ENCODE data around the gene LCP2.
"Not testable (repeated sequence)": the region's sequence is repeated elsewhere in the genome, so short reads cannot be mapped to it uniquely, and the experiment has no call there.

LCP2 gene

DNA sequence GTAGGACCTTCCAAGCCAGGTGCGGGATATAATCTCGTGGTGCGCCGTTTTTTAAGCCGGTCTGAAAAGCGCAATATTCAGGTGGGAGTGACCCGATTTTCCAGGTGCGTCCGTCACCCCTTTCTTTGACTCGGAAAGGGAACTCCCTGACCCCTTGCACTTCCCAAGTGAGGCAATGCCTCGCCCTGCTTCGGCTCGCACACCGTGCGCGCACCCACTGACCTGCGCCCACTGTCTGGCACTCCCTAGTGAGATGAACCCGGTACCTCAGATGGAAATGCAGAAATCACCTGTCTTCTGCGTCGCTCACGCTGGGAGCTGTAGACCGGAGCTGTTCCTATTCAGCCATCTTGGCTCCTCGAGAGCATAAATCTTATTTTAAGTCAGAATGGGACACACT is 52.1 kb downstream of the LCP2 start:
- ATAC-seq = not testable (repeated sequence)

DNA sequence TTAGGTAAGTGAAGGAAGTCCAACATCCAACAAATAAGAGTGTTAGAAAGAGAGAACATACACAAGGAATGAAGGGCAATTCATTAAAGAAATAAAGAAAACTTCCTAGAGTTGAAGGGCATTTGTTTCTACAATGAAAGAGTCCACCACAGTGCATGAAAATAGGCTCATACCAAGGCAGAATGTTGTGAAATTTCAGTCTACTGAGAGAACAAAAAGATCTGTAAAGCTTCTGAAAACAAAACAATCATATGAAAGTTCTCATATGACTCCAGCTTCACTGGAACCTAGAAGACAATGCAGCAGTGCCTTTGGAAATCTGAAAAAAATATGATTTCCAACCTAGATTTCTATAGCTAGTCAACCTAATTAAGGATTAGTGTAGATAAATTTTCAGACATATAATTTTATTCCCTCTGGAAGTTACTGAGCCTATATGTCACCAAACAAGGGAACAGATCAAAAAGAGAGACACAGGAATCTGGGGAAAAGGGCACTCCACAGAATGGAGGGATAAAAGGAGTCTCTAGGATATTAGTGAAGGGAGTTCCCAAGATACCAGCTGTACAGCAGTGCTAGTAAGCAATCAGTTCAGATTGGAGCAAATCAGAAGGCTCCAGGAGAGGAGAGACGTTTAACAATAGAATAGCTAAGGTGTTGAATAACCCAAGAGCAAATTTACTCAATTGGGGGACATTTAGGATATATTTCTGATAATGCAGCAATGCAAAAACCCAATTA is 59.0 kb downstream of the LCP2 start:
- ATAC-seq = no peak

DNA sequence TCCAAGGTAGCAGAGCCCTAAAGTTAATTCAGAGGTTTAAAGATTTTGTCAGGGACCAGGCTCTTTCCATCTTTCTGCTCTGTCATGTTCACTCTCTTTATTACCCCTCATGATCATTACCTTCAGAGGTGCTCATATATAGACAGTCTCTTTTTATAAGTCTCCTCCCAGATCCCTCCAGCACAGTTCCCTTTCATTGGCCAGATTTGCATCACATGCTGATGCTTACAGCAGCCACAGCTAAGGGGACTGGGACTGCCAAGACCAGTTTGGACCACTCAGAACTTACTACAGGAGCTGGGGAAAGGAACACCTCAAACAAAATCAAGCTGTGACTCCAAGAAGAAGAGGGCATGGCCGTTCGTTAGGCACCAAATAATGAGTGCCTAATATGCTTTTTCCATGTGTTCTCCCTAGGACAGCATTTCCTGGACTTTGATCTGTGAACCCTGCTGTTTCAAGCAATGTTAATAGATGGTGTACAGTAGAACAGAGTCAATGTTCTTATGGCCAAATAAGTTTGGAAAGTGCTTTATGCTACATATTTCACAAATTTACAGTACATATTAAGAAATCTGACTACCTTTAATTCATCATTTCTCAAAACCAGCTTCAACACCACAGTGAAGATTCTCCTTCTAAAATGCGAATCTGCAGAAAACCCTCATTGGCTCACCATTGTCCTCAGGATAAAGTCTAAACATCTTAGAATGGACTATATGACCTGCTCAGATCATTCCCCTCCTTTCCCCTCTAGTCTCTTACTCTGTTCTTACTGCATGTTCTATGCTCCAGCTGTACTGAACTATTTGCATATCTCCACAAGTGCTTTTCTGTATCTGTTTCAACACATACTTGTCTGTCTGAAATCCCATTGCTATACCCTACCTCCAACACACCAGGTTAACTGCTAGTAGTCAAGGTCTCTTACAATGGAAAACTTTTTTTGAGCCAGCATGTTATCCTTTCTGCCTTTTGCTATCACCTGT is 61.4 kb downstream of the LCP2 start:
- no peak for ATAC-seq

DNA sequence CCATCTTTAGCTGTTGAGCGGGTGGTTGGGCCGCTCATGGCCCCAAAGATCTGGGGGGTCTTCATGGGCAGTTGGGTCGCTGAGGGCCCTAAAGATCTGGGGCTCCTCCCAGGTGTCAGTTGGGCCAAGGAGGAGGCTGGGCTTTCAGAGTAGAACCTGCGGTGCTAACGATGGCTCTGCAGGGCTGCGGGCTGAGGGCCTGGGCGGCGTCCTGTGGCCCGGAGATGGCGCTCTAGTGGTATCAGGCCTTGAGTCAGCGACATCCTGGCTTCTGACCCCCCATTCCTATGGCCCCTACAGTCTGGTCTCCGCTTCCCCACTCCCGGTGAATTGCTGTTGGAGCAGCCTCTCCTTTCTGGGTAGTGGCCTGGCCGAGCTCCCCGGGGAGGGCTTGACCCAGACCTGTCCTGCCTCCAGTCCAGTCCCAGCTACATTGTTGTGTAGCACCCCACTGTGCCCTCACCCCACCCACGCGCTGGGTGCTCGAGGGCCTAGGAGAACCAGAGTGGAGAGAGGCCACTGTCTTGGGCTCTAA is 64.2 kb downstream of the LCP2 start:
- no peak for ATAC-seq

DNA sequence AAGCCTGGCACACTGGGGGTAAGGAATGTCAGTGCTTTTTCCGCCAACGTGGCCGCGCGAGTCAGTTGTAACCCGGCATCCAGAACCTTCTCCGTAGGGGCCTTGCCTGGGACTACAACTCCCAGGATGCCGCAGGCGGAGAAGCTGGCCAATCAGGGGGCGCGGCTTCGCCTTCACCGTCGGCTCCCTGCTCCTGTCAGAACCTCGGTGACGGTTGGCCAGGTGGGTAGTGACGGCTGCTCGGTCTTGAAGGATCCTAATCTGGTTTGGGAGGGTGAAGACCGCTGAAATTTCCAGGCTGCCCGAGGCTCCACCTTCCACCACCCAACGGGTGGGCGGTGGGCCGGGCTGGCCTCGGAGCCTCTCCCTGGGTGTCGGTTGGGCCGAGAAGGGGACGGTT is 64.8 kb downstream of the LCP2 start, which contains the start of gene C5orf58:
C5orf58 (plus strand) TSS at position 200 of the 400 bp plus-strand sequence. CDS start 1,992 bp downstream, outside the sequence.
- no peak for ATAC-seq

DNA sequence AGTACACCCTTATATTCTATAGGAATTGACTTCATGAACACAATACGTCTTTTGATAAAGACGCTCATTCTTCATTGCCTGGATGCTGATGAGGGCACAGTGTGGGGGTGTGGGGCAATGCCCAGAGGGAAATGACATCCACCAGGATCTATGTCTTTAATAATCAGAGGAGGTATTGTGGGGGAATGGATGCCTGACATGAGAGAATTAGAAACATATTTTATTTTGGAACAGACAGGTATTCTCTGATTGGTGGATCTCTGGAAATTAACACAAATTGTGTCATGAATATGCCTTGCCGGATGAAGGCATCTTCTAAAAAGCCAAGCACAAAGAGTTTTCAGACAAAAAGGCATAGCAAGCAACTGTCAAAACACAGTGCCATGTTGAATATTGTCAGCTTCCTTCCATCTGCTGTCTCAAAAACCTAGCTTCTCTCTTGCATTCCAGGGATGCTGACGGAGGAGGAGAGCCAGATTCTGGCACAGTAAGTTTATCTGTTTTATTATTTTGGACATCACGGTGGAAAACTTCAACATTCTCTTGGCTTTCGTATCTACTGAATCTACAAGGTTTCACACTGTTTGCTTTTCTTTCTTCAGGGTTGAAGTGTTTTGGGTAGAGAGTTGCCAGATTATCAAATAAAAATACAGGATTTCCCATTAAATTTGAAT is 68.7 kb downstream of the LCP2 start:
- no peak for ATAC-seq

DNA sequence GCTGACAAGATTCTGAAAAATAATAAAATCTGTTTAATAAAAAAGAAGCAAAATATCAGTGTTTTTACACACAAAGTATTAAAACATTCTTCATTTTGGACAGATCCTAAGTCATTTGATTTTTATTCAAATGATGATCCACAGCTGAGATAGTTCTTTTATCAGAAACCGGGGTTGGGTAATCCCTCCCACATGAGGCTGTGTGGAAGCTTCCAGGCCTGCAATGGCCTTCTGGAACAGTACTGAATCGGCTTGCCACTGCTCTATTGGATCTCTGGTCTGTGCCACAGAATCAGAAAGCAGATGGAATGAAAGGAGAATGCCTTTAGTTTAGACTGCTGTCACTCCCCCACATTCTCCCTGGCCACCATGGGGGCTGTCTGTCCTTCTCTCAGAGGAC is 70.9 kb downstream of the LCP2 start:
- ATAC-seq = no peak

DNA sequence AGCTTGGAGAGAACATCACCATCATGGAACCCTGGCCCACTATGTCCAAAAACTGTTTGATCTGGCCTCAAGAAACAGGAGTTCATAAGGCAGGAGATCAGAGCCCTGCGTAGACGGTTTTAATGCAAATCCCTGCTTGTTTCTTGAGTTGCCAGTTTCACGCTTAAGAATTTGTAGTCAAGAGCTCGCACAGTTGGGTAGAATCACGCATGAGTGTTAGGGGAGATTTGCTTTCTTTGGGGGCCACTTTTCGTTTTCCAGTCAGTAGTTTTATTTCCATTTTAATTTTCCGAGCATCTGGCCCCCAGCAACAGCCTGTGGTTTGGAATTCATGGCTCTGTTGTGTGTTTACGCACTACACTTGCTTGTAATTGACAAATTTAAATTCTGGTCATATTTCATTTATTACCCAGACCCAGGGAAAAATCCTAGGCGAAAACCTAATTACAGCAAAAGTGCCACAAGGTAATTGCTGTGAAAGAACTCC is 71.4 kb downstream of the LCP2 start:
- ATAC-seq = no peak

DNA sequence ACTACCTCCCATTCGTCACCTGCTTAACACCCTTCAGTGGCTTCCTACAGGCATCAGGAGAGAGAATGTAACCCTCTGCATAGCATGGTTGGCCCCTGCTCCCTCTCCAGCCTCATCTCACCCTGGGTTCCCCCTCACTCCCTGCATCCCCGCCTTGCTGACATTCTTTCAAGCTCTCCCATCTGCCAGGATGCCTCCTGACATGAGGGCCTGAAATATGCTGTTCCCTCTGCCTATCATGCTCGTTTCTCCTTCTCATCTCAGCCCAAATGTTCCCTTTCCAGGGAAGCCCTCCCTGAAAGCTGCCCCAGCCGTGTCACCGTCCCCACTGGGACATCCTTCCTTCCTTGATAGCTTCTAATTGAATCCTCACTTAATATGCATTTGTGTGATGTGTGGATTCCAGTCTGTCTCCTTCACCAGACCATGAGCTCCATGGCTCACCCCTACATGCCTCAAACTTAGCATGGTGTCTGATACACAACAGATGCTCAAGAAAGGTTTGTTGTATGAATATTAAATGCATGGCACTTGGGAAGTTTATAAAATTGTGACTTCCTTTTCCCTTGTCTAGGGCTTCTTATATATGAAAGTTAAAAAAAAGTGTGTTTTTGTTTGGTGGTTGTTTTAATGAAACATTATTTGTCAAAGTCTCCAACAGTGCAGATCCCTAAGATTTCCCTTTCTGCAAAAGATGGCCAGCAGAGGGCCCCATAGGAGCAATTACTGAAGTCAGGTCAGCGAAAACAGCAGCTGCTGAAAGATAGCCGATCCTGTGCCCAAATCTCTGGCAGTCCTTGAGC is 72.0 kb downstream of the LCP2 start:
- ATAC-seq = peak in 1 of 2 donors; percentile 65

DNA sequence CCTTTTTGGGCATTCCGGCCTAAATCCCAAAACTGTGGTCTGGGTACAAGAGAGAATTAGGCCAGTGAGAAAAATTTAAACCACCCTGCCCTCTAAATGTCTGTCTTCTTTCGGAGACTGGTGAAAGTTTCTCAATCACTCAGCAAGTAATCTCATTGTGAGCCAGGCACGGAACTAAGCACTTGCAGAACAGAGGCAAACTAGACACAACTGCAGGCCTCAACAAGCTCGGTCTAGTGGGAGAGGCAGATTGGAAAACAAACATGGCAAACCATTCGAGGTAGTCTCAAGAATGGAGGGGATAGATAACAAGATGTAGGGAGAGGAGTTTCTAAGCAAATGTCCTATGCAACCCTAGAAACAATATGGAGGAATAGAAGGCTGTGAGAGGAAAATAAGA is 73.7 kb downstream of the LCP2 start:
- ATAC-seq = no peak

DNA sequence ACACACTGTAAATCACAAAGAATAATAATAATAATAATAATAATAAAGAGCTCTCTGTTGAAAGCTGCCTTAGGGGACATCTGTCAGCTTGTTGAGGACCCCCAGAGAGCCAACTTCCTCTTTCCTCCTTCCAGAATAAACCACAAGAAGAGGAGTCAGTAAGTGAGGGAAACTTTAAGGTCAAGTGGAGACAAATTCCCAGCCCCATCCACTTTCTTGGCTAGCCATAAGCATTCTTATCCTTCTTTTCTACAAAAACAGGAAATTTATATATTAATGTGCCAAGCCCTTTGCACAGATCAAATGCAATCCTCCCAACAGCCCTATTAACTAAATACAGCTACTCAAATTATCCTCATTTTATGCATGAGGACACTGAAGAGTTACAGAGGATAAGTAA is 74.2 kb downstream of the LCP2 start:
- no peak for ATAC-seq

DNA sequence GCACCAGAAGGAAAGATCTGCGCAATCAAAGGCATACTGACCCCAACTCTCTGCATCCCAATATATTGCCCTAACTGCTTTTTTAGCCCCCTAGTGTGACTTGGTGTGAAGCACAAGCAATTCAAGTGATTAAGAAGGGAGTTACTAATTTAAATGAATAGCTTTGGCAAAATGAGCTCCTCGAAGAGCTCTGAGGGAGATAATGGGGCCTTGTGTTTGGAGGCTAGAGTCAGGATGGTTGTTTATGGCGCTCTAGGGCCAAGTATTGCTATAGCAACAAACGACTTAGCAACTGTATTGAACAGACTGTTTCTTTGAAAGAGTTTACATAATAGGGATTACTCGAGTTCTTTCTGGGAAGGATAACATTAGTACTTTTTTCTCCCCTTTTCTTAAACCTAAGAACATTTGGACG is 76.2 kb downstream of the LCP2 start:
- no peak for ATAC-seq

DNA sequence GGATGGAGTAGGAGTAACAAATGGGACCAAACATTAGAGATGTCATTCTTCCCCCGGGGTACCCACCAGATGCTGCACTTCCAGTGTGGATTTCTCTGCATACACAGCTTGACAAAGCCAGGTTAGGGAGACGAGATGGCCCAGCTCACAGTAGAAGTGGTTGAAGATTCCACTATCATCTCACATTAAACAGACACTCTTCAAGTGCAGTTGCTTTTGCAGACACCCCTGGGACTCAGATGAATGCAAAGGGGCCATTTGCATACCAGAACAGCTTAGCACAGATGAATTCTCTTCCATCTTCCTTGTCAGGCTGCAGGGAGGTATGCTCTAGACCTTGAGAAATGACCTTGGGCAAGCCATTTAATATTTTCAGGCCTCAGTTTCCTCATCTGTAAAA is 77.4 kb downstream of the LCP2 start:
- no peak for ATAC-seq

DNA sequence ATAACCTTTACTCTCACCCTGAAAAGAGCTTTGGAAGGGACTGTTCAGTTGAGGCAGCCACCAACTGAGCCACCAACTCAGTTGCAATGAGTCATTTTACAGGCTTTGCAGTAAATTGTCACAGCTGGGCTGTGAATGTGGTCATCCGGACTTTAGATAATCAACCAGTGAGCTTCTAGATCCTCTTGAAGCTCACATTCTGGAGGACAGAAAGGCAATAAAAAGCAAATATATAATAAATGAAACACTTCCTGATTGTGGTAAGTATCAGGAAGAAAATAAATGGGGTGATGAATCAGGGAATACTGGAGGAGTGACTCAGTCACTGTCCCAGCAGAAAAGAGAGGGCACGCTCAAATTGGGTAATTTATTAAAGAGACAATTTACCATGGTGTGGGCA is 78.0 kb downstream of the LCP2 start:
- ATAC-seq = no peak

DNA sequence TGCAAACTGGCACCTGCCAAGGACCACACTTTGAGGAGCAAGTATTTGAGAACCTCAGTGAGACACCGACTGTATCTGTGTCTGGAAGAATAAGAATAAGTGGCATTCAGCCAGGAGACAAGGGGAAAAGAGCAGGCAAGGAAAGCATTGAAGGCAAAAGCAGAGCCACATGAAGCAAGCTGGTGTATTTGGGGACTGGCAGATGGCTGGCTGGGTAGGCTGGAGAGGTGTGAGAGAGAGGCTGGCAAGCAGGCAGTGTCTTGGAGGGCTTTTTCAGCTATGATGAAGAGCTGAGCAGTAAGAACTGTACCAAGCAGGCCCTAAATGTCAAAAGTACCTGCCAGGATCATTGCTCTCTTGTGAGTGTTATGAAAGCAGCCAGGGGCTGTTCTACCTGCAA is 78.9 kb downstream of the LCP2 start:
- ATAC-seq = no peak

DNA sequence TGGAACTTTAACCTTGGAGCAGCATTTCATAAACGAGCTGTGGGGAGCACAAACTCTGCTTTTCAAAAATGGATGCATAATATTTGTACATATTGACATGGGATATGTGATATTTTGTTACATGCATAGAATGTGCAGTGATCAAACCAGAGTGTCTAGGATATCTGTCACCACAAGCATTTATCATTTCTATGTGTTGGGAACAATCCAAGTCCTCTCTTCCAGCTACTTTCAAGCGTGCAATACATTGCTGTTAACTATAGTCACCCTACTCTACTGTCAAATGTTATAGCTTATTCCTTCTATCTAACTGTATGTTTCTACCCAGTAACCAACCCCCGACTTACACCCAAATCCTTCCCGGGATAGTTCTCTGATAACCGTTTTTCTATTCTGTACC is 79.7 kb downstream of the LCP2 start:
- no peak for ATAC-seq

DNA sequence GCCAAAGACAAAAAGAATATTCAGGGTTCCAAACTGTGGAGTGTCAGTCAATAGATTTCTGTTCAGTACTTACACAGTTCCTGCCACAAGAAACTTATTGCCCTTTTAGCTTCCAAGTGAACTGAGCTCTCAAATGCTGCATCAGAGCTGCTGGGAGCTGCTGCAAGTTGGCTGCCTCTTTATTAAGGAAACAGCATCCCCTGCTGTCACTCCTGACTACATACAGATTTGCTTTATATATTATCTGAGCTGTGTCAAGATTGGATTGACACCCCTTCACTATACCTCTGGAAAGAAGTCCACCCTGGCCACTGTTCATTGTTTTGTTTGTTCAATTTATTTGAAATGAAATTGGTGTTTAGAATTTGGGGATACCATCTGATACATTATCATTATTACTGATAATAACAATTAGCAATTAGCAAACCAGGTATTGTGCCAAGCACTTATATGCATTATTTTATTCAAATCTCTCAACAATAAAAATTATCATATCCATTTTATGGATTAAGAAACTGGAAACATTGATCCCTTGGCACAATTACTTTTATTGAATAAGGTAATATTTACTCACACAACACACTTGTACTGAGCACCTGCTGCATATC is 81.2 kb downstream of the LCP2 start:
- ATAC-seq = no peak

DNA sequence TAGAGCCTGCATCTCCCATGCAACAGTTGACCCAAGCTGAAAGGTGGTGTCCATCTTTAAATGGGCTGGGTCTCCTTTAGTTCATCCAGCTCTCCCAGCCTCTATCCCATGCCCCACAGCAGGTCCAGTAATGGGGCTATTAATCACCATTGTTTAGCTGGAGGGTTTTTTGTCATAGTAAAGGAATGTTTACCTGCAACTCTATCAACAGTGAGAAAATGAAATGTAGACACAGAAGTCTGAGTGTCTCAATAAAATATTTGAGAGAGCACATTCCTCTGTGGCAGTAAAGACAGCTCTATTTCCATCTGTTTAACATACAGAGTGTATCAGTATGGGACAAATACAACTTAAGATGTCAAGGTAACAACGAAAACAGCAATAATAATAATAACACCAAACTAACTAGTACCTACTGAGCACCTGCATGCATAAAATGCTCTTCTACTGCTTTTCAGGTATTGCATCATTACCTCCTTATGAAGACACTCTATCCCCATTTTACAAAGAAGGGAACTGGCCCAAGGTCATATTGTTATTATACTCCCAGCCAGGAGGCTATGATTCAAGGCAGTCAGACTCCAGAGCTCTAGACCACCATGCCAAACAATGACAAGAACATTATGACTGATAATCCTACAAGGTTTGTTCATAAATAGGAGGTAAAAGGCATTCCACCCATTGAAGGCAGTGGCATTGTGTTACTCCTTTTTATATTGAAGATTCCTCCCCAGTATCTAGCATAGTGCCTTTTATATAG is 85.8 kb downstream of the LCP2 start:
- ATAC-seq = no peak

DNA sequence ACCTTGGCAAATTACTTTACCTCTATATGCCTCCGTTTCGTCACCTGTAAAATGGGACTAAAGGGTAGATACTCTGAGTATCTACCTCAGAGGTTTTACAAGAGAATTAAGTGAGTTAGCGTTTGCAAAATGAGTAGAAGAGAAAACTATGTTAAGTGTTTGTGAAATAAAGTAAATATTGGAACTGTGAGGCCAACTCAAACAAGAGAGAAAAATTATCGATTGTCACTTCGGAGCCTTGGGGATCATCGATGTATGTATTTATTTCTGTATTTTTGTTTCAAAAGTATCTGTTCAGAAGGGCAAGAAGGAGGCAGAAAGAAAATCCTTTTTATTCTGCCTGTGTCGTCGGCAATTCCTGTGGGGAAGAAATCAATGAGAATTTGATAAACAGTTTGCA is 90.6 kb downstream of the LCP2 start:
- ATAC-seq = no peak

DNA sequence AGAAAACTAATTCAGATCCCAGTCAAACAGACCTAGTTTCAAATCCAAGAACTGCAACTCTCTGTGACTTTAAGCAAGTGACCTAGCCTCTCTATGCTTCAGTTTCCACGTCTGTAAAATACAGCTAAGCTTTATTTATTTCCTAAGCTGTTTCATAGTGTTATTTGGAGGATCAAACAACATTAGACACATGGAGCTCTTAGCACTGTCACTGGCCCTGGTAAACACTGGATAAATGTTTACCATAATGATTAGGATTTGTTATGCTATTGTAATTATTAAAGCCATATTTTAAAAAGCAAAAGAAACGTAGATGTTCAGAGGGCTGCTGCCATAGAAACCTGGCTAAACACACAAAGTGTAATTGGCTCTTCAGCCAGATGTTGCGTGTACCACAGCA is 91.4 kb downstream of the LCP2 start:
- ATAC-seq = no peak

DNA sequence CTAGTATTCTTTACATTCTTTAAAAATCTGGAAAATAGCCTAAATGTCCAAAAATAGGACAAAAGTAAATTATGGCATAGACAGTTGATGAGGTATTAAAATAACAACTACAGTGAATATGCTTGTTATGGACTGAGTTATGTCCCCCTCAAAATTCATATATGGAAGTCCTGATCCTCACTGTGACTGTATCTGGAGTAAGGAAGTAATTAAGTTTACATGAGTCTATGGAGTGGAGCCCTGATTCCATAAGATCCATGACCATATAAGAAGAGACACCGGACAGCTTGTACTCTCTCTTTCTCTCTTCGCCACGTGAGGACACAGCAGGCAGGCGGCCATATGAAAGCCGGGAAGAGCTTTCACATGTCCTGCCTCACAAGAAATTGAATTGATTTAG is 93.4 kb downstream of the LCP2 start:
- ATAC-seq = no peak

Measured in activated CD4-positive, CD25-positive, alpha-beta regulatory T cell treated with anti-CD3 and anti-CD28 coated beads, Interleukin-2, amount 50 U/mL, for 24 hours (primary cell).